Skeletal muscle satellite cell (primary cell): ENCODE measurements around the gene ARL6IP1.
"Not testable (repeated sequence)": the region's sequence is repeated elsewhere in the genome, so short reads cannot be mapped to it uniquely, and the experiment has no call there.

Source experiments
- H3K27me3 ChIP-seq: 2 replicates; pipeline ENCODE4 v1.7.0; 2013; ENCODE audit warnings: low read length; ENCODE audit not compliant: control insufficient read depth, insufficient read depth
- H3K36me3 ChIP-seq: 2 replicates; pipeline ENCODE4 v1.7.0; 2013; ENCODE audit warnings: mild to moderate bottlenecking, control low read depth, low read length; ENCODE audit not compliant: insufficient read depth
- H3K4me1 ChIP-seq: 2 replicates; pipeline ENCODE4 v1.7.0; 2013; ENCODE audit warnings: low read length; ENCODE audit not compliant: control insufficient read depth, insufficient read depth
- H3K4me2 ChIP-seq: 2 replicates; pipeline ENCODE4 v1.7.0; 2013; ENCODE audit warnings: mild to moderate bottlenecking, low read length
- H3K4me3 ChIP-seq: 2 replicates; pipeline ENCODE4 v1.7.0; 2013; ENCODE audit warnings: low read length
- H3K9ac ChIP-seq: 2 replicates; pipeline ENCODE4 v1.7.0; 2013; ENCODE audit warnings: mild to moderate bottlenecking, low read depth, low read length, moderate library complexity
- H3K9me3 ChIP-seq: replicated peaks from 2 replicates; pipeline ENCODE4 v1.7.0; 2013; ENCODE audit warnings: mild to moderate bottlenecking, control low read depth, low read length

ARL6IP1 gene

GRCh38 chr16:18797746-18798145 lies 3.6 kb downstream of the ARL6IP1 start:
- peak overlapping the region; percentile 95 for H3K4me2 ChIP-seq

DNA sequence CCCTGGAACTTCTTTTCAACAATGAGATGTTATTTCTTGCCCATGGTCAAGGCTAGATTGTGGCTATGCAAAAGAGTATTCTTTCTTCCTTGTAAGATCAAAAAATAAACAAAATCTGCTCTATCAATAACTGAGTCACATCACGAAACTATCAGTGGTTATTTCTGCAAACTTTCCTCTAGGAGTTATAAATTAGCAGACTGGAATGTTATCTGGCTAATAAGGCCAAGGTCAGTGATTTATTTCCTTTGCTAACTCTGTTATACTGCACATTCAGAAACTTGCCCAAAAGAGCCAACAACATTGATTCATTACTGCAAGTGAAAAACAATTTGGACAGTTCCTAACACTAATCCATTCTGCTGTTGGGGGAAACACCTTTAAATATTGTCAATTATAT lies 5.0 kb downstream of the ARL6IP1 start:
- Histone ChIP-seq H3K9ac (no peak overlapping the region), H3K4me2 (no peak overlapping the region), H3K4me3 (no peak overlapping the region), H3K9me3 (no peaks in the 10 kb centered on the region), H3K36me3 (peaks cover 68% of the 10 kb centered on the region), H3K4me1 (peaks cover 26% of the 10 kb centered on the region), H3K27me3 (no peaks in the 10 kb centered on the region)

More at GRCh38 chr16:18797746-18798145, 3.6 kb downstream of the ARL6IP1 start:
- peaks cover 29% of the 10 kb centered on the region for H3K4me1 ChIP-seq
- H3K4me3 ChIP-seq: no peak overlapping the region
- H3K27me3 ChIP-seq: no peaks in the 10 kb centered on the region
- peak overlapping the region; percentile 35 for H3K9ac ChIP-seq
- peaks cover 55% of the 10 kb centered on the region for H3K36me3 ChIP-seq
- H3K9me3 ChIP-seq: no peaks in the 10 kb centered on the region

DNA sequence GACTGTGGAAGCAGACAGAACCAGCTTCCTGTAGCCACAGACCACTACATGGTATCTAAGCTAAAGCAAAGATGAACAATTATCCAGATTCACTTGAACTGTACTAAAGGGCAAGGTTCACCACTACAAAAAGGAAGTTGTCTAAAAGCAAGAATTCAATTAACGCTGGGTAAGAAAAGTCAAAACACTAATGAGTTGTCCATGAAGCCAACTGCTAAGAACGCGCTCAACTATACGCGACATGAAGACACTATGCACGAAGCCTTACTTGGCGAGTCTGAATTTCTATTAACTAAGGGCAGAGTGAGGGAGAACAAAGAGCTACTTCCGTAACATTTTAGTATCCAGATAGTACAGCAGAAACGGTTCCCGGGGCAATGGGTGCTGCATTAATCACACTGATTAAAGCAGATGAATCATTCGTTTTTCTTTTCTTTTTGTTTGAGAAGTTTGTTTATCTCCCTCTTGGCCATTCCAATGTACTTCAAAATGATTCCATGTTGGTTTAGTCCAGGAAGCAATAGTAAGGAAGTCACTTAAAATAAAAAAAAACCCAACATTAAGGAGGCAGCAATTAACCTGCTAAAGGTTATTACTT lies 8.4 kb downstream of the ARL6IP1 start:
- H3K9ac ChIP-seq: no peak overlapping the region
- no peak overlapping the region for H3K4me2 ChIP-seq
- H3K36me3 ChIP-seq: peaks cover 78% of the 10 kb centered on the region
- H3K27me3 ChIP-seq: no peaks in the 10 kb centered on the region
- H3K4me1 ChIP-seq: peaks cover 14% of the 10 kb centered on the region
- H3K4me3 ChIP-seq: no peak overlapping the region
- H3K9me3 ChIP-seq: no peaks in the 10 kb centered on the region

- Histone ChIP-seq H3K27me3 (no peaks in the 10 kb centered on the region), H3K36me3 (peaks cover 81% of the 10 kb centered on the region), H3K4me3 (peak within 1 kb of the TSS; percentile 92), H3K9ac (peak within 1 kb of the TSS; percentile 95), H3K4me2 (peak within 1 kb of the TSS; percentile 84), H3K4me1 (peaks cover 36% of the 10 kb centered on the region), H3K9me3 (no peaks in the 10 kb centered on the region)
Measured at GRCh38 chr16:18789850-18790706, 11.3 kb downstream of the ARL6IP1 start, which contains the start of gene RPS15A. RPS15A (minus strand) TSS chr16:18790334; CDS start chr16:18789113, 1,221 bp downstream.

DNA sequence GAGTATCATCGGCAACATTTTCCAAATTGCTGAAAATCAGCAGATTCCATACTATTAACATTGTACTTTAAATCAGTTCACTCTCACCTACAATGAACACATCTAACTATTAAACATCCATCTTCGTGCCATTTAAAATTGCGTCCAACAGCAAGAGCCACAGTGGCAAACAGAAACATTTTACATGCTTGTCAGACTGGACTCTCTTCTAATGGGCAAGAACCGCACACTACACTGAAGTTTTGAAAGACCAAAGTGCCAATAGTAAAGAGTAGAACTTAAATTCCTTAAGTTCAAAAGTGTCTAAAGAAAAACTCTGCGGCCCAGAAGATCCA lies 11.9 kb downstream of the ARL6IP1 start:
- peak overlapping the region; percentile 92 for H3K4me3 ChIP-seq
- no peaks in the 10 kb centered on the region for H3K9me3 ChIP-seq
- H3K4me2 ChIP-seq: peak overlapping the region; percentile 84
- H3K9ac ChIP-seq: peak overlapping the region; percentile 95
- H3K4me1 ChIP-seq: peaks cover 39% of the 10 kb centered on the region
- H3K36me3 ChIP-seq: peaks cover 81% of the 10 kb centered on the region
- H3K27me3 ChIP-seq: no peaks in the 10 kb centered on the region

GRCh38 chr16:18788828-18789514 lies 12.4 kb downstream of the ARL6IP1 start:
- Histone ChIP-seq H3K36me3 (peaks cover 81% of the 10 kb centered on the region), H3K4me3 (peak overlapping the region; percentile 92), H3K4me1 (peaks cover 39% of the 10 kb centered on the region)

DNA sequence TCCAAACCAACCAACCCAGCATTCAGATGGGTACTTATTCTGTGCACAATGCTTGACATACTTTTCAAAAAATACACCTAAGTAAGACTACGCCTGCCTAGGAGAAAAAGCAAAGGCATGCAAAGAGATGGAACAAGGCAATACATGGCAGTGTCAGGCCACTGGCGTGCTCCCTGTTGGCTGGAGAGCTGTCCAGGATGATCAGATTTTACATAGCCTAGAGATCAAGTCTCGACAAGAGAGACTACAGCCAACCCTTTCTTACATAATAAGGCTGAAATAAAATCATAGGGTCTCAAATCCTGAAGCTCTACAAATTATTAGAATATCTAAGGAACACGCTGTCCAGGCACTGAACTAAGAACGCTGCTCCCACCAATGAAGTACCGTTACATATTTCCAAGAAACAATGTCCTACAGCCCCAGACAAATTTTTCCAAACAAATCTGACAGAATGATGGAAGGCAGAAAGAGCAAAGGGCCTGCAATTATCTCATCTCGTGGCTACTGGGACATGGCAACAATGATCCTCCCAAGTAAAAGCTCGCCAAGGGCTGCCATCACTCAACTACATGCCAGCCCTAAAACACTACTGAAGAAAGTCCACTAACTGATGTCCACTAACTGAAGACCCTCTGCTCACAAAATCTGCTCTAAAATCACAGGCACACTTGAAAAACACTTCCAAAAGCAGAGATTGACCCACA lies 16.3 kb downstream of the ARL6IP1 start:
- peak overlapping the region; percentile 84 for H3K4me2 ChIP-seq
- H3K9me3 ChIP-seq: no peaks in the 10 kb centered on the region
- peak overlapping the region; percentile 49 for H3K4me3 ChIP-seq
- H3K36me3 ChIP-seq: peaks cover 71% of the 10 kb centered on the region
- peak overlapping the region; percentile 13 for H3K9ac ChIP-seq
- H3K27me3 ChIP-seq: no peaks in the 10 kb centered on the region
- peaks cover 39% of the 10 kb centered on the region for H3K4me1 ChIP-seq

More at GRCh38 chr16:18788828-18789514, 12.4 kb downstream of the ARL6IP1 start:
- H3K27me3 ChIP-seq: no peaks in the 10 kb centered on the region
- H3K4me2 ChIP-seq: peak overlapping the region; percentile 84
- H3K9ac ChIP-seq: peak overlapping the region; percentile 95
- H3K9me3 ChIP-seq: no peaks in the 10 kb centered on the region

DNA sequence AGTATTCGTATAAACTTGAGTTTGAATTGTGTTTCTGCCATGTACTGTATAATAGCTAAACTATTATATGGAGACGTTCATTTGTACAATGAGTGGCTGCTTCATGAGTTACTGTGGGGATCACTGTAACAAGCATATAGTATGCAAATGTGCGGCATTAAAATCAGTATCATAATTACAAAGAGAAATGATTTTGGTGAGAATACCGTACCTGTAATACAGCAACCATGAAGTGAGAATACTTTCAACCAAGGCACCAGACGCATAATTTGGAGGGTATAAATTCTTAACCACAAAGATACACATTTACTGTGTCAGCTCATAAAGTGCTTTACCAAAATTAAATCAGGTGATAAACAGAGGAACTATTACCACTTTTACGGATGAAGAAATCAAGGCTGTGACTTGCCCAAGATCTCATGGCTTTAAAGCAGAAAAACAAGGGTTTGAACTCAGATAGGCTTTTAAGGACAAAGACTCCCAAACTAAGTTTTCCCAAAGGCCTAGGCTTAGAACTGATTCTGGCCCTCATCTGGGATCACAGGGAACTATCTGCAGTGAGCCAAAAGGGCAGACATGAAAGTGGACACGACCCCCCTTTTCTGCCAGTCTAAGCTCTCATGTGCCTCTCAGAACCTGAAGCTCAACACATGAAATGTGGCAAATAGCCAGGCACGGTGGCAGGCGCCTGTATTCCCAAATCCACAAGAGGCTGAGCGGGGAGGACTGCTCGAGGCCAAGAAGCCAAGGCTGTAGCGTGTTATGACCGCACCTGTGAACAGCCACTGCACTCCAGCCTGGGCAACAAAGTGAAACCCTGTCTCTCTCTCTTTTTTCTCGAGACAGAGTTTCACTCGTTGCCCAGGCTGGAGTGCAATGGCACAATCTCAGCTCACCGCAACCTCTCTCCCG lies 17.7 kb downstream of the ARL6IP1 start:
- Histone ChIP-seq H3K27me3 (no peaks in the 10 kb centered on the region), H3K36me3 (peaks cover 63% of the 10 kb centered on the region), H3K4me2 (no peak overlapping the region), H3K4me1 (peaks cover 39% of the 10 kb centered on the region), H3K4me3 (no peak overlapping the region), H3K9me3 (no peaks in the 10 kb centered on the region), H3K9ac (no peak overlapping the region)

DNA sequence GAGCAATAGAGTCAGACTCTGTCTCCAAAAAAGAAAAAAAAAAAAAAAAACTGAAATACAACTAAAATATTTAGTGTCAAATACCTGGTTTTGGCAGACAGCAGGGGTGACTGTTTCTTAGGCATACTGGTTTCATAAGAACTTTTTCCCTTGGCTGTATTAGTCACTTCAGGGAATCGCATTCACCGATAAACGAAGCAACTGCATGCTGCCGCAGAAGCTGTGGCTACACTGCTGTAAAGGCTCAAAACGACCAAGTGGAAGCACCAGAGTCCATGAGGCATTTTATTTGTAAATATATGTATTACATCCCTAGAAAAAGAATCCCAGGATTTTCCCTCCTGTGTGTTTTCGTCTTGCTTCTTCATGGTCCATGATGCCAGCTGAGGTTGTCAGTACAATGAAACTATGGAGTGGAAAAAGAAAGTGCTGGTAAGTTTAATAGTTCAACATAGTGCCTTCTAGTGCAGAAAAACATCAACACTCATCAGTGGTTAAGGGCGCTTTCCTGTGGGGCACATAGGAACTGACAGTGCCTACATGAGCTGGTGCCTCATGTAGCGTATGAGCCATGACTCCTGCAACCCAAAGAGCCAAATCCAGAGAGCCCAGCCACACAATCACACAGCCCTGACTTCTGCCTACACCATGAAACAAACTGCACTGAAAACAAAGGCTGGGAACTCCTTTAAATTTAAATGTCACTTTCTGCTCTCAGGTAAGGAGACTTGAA lies 18.5 kb downstream of the ARL6IP1 start:
- Histone ChIP-seq H3K36me3 (peaks cover 54% of the 10 kb centered on the region), H3K4me1 (peaks cover 31% of the 10 kb centered on the region)

GRCh38 chr16:18781232-18781631 lies 20.1 kb downstream of the ARL6IP1 start:
- not testable (repeated sequence) for H3K4me2 ChIP-seq, H3K9ac ChIP-seq, H3K4me3 ChIP-seq

More for the DNA sequence above, 18.5 kb downstream of the ARL6IP1 start:
- H3K27me3 ChIP-seq: no peaks in the 10 kb centered on the region
- H3K9ac ChIP-seq: no peak overlapping the region
- H3K4me3 ChIP-seq: no peak overlapping the region
- no peaks in the 10 kb centered on the region for H3K9me3 ChIP-seq
- H3K4me2 ChIP-seq: no peak overlapping the region

More at GRCh38 chr16:18781232-18781631, 20.1 kb downstream of the ARL6IP1 start:
- H3K4me1 ChIP-seq: peaks cover 14% of the 10 kb centered on the region
- H3K9me3 ChIP-seq, H3K27me3 ChIP-seq: not testable (repeated sequence)
- peaks cover 38% of the 10 kb centered on the region for H3K36me3 ChIP-seq
